ENCODE data around the gene DNAJC5G. TPM values are rescaled to one million over a fixed set of nuclear protein-coding genes. Genes with fewer than 3 reads are reported as not detected.

The DNAJC5G gene, protein sequence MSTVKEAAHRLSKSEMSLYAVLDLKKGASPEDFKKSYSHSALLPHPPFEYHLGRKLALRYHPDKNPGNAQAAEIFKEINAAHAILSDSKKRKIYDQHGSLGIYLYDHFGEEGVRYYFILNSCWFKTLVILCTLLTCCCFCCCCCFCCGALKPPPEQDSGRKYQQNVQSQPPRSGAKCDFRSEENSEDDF
- total RNA-seq, result not detected

DNA sequence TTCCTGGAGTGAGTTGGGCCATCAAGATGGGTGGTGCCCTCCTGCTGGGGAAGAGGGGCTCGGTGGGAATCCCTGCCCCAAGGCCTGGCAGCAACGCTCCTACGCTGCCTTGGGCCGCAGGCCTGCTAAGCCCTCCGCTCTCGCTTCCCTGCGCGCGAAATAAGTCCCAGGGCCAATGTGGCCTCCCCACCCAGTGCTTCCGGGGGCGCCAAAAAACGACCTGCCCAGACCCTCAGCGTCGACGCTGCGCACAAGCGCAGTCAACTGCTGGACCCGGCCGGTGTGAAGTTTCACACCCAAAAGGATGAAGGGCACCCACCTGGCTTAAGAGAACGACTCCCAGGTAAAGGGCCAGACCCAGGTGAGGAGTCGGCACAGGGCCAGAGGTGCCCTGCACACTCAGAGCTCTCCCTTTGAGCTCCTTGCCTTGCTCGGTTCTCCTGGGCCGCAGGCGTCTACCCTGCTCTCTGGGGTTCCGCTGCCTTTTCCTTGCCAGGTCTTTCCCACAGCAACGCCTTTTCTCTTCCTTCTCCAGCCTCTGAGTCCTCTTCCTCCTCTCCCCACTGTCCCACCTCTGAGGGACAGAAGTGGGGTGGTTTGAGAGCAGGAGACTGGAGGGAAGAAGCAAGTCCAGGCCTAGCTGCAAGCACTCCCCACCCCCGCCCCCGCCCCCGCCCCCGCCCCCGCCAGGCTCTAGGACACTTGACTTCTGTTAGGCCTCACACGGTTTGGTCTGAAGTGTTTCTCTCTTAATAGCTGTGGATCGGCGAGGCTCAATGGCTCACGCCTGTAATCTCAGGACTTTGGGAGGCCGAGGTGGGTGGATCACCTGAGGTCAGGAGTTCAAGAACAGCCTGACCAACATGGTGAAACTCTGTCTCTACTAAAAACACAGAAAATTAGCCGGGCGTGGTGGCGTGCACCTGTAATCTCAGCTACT, at the start of gene DNAJC5G:
DNAJC5G (plus strand) TSS at position 223 of the 940 bp plus-strand sequence. CDS start 1,296 bp downstream, outside the sequence.
- ChIA-PET POLR2A (no interaction called here), CTCF (no interaction called here)

DNA sequence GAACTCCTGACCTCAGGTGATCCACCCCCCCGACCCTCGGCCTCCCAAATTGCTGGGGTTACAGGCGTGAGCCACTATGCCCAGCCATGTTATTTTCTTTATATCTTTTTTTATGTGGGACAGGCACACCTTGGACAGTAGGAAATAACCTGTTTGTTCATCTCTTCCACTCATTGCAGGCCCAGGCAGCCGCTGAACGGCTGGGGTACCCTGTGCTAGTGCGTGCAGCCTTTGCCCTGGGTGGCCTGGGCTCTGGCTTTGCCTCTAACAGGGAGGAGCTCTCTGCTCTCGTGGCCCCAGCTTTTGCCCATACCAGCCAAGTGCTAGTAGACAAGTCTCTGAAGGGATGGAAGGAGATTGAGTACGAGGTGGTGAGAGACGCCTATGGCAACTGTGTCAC, 49.7 kb upstream of the DNAJC5G start:
- ChIA-PET CTCF (interaction anchor here (1.4 kb wide), 2 partner anchors 23 to 78 kb away, joined by 4 to 5 read pairs; no protein-coding TSS in a partner anchor), POLR2A (interaction anchor here (0.8 kb wide), 1 partner anchor 14 kb away, joined by 3 read pairs; no protein-coding TSS in a partner anchor)

DNA sequence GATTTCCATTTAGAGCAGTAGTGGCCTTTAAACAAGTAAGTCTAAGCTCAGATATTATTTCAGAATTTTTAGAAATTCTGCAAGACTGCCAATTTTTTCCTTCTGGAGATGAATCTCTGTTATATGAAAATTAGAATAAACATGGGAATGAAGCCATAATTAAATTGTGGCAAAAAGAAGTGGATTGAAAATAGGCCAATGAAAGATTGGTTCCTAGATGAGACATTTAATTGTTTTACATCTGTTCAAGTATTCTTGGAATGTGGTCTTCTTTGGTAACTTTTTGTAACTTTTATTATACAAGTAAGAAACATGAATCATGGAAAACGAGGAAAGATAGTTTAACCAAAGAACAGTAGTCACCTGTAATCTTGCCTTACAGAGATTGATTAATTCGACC, 47.7 kb upstream of the DNAJC5G start:
- ChIA-PET POLR2A (no interaction called here), CTCF (no interaction called here)

DNA sequence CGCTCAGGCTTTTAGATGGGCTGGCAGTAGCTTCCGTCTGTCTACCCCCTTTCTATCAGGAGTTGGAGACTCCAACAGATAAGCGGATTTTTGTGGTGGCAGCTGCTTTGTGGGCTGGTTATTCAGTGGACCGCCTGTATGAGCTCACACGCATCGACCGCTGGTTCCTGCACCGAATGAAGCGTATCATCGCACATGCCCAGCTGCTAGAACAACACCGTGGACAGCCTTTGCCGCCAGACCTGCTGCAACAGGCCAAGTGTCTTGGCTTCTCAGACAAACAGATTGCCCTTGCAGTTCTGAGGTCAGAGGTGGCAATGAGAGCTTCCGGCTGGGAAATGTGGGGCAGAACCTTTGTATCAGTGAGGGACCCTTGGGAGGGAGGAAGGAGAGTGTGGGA, 43.3 kb upstream of the DNAJC5G start:
- CTCF ChIA-PET, result interaction anchor here (1.6 to 1.8 kb wide), 2 partner anchors 9 to 71 kb away, joined by 3 to 6 read pairs; no protein-coding TSS in a partner anchor

DNA sequence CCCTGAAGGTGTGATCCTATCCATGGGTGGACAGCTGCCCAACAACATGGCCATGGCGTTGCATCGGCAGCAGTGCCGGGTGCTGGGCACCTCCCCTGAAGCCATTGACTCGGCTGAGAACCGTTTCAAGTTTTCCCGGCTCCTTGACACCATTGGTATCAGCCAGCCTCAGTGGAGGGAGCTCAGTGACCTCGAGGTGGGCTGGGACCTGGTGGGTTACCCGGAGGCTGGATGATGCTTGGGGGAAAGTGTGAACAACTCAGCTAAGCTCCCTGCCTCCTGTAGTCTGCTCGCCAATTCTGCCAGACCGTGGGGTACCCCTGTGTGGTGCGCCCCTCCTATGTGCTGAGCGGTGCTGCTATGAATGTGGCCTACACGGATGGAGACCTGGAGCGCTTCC, 41.9 kb upstream of the DNAJC5G start:
- POLR2A ChIA-PET, result no interaction called here
- CTCF ChIA-PET, result interaction anchor here (0.5 to 1.8 kb wide), 4 partner anchors 8 to 125 kb away, joined by 3 to 6 read pairs (median 4); no protein-coding TSS in a partner anchor

More for the DNA sequence above, 43.3 kb upstream of the DNAJC5G start:
- POLR2A ChIA-PET, result interaction anchor here (1.1 to 1.5 kb wide), 2 partner anchors 15 to 16 kb away, joined by 3 read pairs; partner anchors contain the start of gene CAD

DNA sequence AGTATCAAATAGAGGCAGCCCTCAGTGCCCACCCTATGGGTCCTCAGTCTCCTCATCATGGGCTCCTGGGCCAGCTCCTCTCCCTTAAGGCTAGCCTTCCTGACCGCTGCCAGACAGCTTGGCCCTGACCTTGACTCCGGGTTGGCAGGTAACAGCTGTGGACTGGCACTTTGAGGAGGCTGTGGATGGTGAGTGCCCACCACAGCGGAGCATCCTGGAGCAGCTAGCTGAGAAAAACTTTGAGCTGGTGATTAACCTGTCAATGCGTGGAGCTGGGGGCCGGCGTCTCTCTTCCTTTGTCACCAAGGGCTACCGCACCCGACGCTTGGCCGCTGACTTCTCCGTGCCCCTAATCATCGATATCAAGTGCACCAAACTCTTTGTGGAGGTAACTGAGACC, 39.1 kb upstream of the DNAJC5G start:
- POLR2A ChIA-PET, result no interaction called here

DNA sequence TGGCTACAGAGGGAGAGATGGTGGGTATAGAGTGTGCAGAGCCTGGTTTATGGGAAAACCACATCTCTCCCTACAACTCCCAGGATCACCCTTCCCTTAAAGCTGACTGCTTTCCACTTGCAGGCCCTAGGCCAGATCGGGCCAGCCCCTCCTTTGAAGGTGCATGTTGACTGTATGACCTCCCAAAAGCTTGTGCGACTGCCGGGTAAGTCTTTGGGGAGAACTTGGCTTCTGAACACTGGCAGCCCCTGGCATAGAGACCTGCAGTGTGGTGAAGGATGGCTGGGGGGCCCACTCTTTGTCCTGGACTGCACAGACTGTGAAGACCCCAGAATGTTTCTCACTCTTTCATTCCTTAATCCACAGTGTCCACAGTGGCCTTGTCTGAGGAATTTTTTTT, 38.6 kb upstream of the DNAJC5G start:
- POLR2A ChIA-PET, result no interaction called here
- CTCF ChIA-PET, result interaction anchor here (0.7 kb wide), 1 partner anchor 1799 kb away, joined by 3 read pairs; no protein-coding TSS in a partner anchor

More for the DNA sequence above, 39.1 kb upstream of the DNAJC5G start:
- CTCF ChIA-PET, result interaction anchor here (0.7 kb wide), 1 partner anchor 1800 kb away, joined by 3 read pairs; no protein-coding TSS in a partner anchor

DNA sequence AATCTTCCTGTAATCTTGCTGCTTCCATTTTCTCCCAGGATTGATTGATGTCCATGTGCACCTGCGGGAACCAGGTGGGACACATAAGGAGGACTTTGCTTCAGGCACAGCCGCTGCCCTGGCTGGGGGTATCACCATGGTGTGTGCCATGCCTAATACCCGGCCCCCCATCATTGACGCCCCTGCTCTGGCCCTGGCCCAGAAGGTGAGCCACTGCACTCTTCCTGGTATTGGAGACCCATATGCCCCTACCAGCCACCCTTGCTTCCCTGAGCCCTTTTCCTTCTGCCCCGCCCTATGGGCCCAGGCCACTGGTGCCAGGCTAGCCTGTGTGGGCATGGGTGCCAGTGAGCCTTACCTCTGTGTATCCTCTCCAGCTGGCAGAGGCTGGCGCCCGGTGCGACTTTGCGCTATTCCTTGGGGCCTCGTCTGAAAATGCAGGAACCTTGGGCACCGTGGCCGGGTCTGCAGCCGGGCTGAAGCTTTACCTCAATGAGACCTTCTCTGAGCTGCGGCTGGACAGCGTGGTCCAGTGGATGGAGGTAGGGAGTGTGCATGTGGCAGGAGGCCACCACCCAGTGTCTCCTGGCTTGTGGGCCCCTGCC, 37.8 kb upstream of the DNAJC5G start:
- POLR2A ChIA-PET, result no interaction called here
- CTCF ChIA-PET, result interaction anchor here (0.6 kb wide), 1 partner anchor 35 kb away, joined by 5 read pairs; no protein-coding TSS in a partner anchor

DNA sequence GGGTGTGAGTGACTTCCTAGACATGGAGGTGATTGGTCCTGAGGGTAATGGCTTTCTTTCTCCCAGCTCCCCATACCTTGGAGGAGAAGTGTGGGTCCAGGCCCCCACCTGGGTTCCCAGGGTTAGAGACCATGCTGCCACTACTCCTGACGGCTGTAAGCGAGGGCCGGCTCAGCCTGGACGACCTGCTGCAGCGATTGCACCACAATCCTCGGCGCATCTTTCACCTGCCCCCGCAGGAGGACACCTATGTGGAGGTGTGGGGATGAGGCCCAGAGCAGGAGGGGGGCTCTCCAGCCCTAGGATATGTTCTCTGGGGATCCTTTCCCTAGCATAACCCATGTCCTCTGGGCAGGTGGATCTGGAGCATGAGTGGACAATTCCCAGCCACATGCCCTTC, 36.3 kb upstream of the DNAJC5G start:
- ChIA-PET POLR2A (no interaction called here), CTCF (no interaction called here)

DNA sequence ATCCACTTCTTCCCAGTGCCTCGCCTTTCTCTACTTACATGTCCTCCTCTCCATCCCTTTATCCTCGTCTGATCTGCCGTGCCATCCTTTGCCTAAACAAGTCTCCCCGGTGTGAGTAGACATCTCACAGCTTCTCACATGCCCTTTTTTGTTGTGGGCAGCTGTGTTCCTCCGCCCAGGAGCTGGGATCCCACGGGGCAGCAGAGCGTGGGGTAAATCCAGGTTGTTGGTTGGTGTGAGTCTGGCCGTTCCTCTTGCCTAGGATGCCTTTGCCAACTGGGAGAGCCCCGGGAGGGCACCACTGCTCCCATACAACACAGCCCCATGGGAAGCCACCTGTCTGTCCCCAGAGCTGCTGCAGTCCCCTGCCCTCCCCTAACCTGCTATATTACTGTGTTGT, 34.8 kb upstream of the DNAJC5G start:
- CTCF ChIA-PET, result interaction anchor here (1.0 to 2.9 kb wide), 3 partner anchors 8 to 22 kb away, joined by 3 to 11 read pairs (median 6); no protein-coding TSS in a partner anchor
- POLR2A ChIA-PET, result interaction anchor here (0.6 kb wide), 1 partner anchor 11 kb away, joined by 3 read pairs; no protein-coding TSS in a partner anchor

DNA sequence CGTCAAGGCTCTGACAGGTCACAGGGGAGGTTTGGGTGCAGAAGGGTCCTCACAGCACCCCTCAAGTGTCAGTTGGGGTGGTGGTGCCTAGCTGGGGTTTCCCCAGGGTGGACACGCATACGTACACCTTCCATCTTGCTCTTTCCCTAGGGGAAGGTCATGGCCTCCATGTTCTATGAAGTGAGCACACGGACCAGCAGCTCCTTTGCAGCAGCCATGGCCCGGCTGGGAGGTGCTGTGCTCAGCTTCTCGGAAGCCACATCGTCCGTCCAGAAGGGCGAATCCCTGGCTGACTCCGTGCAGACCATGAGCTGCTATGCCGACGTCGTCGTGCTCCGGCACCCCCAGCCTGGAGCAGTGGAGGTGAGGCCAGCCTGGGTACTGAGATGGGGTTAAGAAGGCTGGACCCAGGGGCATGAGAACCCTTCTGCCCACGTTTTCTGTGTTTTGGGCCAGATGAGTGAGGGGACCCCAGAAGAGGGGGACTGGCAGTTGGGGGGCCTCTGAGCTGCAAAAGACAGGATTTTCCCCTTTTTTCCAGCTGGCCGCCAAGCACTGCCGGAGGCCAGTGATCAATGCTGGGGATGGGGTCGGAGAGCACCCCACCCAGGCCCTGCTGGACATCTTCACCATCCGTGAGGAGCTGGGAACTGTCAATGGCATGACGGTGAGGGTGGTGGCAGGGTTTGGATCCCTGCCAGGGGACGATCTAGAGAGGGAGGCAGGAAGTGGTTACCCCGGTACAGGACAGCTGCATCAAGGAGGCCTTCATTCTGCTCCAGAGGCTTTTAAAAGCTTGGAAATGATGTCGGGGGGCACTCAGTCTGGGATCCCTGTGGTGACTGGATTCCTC, 33.2 kb upstream of the DNAJC5G start:
- ChIA-PET CTCF (interaction anchor here (1.0 to 2.9 kb wide), 4 partner anchors 9 to 38 kb away, joined by 3 to 11 read pairs (median 5); no protein-coding TSS in a partner anchor), POLR2A (interaction anchor here (0.7 kb wide), 1 partner anchor 348 kb away, joined by 3 read pairs; no protein-coding TSS in a partner anchor)

DNA sequence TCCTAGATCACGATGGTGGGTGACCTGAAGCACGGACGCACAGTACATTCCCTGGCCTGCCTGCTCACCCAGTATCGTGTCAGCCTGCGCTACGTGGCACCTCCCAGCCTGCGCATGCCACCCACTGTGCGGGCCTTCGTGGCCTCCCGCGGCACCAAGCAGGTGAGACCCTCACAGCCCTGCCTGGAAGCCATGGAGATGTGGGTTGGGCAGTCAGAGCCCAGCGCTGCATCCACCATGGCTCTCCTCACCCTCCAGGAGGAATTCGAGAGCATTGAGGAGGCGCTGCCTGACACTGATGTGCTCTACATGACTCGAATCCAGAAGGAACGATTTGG, 32.6 kb upstream of the DNAJC5G start:
- POLR2A ChIA-PET, result no interaction called here
- CTCF ChIA-PET, result interaction anchor here (0.7 to 2.9 kb wide), 2 partner anchors 8 to 12 kb away, joined by 4 to 11 read pairs; no protein-coding TSS in a partner anchor

DNA sequence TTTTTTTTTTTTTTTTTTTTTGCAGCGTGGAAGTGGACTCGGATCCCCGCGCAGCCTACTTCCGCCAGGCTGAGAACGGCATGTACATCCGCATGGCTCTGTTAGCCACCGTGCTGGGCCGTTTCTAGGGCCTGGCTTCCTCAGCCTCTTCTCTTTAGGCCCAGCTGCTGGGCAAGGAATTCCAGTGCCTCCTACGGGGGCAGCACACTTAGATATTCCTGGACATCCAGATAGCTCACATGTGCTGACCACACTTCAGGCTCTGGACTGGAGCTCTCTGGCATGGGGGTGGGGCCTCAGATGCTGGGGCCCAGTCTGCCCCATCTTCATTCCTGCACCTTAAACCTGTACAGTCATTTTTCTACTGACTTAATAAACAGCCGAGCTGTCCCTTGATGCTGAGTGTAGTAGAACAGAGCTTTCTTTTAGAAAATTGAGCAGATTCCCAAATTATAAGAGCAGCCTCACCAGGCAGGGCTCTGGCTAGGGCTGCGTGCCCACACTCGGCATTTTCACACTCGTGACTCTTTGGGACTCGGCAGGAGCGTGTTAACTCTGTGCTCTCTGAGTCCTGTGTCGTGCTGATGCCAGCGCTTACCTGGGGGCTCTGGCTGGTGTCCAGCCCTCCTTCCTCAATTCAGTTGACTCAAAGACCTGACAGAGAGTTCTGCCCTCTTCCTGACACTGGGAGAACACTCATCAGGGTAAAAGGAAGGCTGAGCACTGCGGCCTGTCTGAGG, 31.7 kb upstream of the DNAJC5G start:
- POLR2A ChIA-PET, result no interaction called here
- CTCF ChIA-PET, result interaction anchor here (0.7 kb wide), 1 partner anchor 11 kb away, joined by 4 read pairs; no protein-coding TSS in a partner anchor

DNA sequence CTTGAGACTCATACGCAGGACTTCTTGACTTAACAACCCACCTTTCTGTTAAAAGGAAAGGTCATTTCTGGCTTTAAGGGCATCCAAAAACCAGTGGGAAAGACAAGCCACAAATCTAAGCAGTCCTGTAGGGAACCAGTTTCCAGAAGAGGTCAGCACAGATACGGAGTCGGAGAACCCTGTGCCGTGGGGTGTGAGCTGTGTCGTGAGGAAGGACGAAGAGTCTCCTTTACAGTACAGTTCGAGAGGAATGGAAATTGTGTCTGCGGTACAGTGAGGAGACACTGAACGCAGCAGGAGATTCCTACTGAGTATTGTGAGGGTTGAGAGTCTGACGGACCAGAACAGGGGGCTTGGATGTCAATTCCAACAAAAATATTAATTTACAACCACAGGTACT, 30.1 kb upstream of the DNAJC5G start:
- ChIA-PET CTCF (no interaction called here), POLR2A (no interaction called here)

DNA sequence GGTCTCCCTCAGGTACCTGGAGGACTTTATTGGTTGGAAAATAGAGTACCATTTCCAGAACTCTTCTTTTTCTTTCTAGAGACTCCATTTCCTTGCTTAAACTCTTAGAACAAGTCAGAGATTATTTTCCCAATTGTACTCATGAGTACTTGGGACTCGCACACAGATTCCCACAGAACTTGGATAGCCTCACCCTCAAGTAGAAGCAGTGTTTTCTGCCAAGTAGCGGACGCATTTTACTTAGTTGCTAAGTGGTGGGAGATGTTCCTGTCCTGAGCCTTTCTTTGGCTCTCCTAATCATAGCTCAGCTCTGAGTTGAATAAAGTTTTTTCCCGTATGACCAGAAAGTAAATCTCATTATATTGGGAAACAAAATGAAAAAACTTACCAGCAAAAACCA, 29.6 kb upstream of the DNAJC5G start:
- ChIA-PET POLR2A (no interaction called here), CTCF (no interaction called here)

DNA sequence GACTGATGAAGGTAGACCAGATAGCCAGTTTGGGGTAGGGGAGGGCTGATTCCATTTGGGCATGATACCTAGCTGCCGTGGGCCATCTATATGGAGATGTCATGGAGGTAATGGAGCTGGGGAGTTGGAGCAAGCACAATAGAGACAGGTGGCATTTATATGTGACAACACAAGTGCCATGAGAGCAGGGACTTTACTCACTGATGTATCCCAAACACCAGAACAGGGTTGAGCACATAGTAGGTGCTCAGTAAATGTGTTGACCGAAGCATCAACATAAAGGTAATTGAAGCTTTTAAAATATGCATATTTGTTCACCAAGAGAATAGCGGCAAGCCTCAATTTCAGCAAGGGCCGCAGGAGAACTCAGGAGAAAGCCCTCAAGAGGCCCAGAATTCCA, 27.3 kb upstream of the DNAJC5G start:
- POLR2A ChIA-PET, result interaction anchor here (0.9 kb wide), 1 partner anchor 16 kb away, joined by 3 read pairs; no protein-coding TSS in a partner anchor

DNA sequence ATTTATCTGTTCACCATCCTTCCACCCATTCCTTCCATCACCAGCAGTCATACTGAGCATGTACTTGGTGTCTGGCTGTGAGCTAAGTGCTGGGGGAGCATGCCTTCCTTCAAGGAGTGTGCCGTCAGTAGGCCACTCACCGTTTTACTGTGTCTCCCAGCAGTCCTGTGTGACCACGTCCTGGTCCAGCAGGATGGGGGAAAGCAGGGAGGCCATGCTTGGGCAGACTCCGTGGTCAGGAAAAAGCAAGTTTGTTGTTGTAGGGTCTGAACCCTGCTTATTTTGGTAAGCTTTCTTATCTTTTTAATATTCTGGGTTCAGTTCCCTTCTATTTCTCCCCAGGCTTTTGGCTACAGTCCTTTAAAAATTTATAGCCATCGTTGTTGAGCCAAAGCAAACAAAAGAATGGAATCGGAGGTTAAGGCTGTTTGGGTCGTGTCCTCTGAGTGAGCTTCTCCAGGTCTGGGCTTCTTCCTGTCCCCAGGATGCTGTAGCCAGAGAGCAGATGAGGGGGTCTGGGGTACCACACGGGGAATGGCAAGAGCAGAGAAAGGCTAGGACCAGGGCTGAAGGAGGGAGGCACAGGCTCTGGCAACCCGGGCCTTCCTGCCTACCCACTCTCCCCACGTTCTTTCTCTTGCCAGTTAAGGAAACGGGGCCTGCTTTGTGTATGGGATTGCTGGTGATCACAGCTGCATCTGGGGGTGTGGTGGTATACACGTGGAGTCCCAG, 25.9 kb upstream of the DNAJC5G start:
- CTCF ChIA-PET, result interaction anchor here (1.0 to 4.5 kb wide), 6 partner anchors 8 to 79 kb away, joined by 3 to 28 read pairs (median 12); partner anchors contain the start of gene SLC30A3
- POLR2A ChIA-PET, result no interaction called here

More for the DNA sequence above, 27.3 kb upstream of the DNAJC5G start:
- CTCF ChIA-PET, result interaction anchor here (0.9 to 3.3 kb wide), 4 partner anchors 15 to 35 kb away, joined by 4 to 12 read pairs (median 11); partner anchors contain the start of gene SLC30A3
